DND-41 (cell line): Measurements from ENCODE around the gene ADAM15.

Experiments
- EZH2 ChIP-seq: IDR thresholded peaks from 3 replicates; pipeline ENCODE4 v1.6.1; 2012; ENCODE audit warnings: borderline replicate concordance, low read depth, mild to moderate bottlenecking, moderate library complexity, low read length, inconsistent platforms; ENCODE audit not compliant: severe bottlenecking
- TF ChIP-seq, protein P1 (sequence below): IDR thresholded peaks from 2 replicates; pipeline ENCODE4 v1.5.1; 2012; ENCODE audit warnings: borderline replicate concordance, low read length, moderate library complexity, mild to moderate bottlenecking; ENCODE audit not compliant: poor library complexity, severe bottlenecking; ENCODE audit errors: extremely low read depth

GRCh38 chr1:155064111-155064831 is 13.2 kb downstream of the ADAM15 start:
- TF ChIP-seq, protein P1, sequence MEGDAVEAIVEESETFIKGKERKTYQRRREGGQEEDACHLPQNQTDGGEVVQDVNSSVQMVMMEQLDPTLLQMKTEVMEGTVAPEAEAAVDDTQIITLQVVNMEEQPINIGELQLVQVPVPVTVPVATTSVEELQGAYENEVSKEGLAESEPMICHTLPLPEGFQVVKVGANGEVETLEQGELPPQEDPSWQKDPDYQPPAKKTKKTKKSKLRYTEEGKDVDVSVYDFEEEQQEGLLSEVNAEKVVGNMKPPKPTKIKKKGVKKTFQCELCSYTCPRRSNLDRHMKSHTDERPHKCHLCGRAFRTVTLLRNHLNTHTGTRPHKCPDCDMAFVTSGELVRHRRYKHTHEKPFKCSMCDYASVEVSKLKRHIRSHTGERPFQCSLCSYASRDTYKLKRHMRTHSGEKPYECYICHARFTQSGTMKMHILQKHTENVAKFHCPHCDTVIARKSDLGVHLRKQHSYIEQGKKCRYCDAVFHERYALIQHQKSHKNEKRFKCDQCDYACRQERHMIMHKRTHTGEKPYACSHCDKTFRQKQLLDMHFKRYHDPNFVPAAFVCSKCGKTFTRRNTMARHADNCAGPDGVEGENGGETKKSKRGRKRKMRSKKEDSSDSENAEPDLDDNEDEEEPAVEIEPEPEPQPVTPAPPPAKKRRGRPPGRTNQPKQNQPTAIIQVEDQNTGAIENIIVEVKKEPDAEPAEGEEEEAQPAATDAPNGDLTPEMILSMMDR = no peak
- TF ChIP-seq EZH2 = no peak
